KG1 (cell line): Measurements from ENCODE around the gene TPRG1L.
A peak's percentile ranks its signal among the peaks of the same experiment; 100 is the strongest.

Source experiments
- DNase-seq: peaks from one replicate; lab custom pipeline; 2025; lab: John Stamatoyannopoulos, UW

Gene TPRG1L

DNA sequence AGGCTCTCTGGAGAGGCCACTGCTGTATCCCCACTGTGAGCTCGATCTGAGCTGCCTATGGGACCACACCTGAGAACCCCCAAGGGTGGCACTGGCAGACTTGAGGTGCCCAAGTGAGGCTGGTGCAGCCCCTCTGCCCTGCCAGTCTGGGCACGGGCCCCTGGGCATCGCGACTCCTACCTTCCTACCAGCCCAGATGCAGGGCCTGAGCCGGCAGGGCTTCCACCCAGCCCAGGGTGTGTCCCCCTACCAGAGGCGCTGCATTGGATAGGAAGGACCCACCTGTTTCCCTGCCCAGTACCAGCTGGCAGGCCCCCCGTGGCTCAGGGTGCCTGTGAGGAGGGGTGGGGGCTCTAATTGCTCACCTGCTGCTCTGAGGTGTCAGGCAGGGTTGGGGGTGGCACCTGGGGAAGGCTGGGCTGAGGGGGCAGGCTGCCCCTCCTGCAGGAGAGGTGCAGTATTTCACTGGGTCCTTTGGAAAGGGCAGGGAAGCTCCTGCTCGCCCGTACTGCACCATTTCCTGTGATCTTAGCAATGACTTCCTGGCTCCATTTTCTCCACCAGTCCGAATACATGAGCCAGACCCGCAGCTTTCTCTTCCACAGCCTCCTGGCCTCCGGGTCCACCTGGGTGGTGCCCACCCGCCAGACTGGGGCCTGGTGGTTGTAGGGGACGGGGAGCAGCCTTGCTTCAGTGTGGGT, 39.3 kb downstream of the TPRG1L start:
- no peak for DNase-seq

DNA sequence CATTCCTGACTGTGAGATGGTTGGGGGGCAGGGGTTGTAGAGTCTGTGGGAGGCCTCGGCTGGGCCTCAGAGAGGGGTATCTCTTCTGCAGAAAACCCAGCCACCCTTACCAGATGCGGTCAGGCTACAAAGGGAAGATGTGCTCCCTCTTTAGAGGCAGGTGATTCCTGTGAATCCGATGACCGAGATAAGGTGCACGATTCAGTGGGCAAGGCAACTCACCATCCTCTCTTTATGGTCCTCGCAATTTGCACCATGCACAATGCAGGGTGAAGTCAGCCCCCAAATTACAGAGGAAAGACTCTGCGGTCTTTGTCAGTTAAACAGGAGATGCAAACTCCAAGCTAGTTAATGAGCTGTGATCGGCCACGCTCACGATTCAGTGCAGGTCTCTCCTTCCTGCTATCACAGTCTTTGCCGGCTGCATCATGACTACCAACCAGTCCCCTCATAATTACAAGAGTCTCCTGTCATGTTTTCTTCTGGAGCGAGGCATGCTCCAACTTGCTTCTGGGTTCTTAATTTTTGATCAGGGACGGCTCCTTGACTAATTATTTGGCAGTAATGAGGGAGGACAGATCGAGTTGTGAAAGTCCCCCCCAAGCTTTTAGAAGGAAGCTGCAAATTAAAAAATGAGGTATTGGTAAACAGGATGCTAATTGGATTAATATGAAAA, 40.0 kb downstream of the TPRG1L start:
- no peak for DNase-seq

DNA sequence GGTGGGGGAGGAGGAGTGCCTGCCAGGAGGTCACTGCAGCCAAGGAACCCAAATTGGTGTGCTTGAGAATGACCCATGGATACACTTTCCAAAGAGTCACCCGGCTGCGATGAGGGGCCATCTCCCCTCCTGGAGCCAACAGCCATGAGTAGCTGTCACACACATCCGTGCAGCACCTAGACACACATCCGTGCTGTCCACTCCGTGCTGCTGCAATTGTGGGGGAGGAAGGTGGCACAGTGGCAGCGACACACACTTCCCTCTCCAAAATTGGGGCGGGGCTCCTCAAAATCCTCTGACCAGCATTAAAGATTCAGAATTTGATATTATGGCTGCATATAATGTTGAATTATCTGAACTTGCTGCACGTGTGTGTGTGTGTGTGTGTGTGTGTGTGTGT, 43.3 kb downstream of the TPRG1L start:
- no peak for DNase-seq

GRCh38 chr1:3668585-3669300, 43.9 kb downstream of the TPRG1L start:
- no peak for DNase-seq

GRCh38 chr1:3669421-3669821, 44.6 kb downstream of the TPRG1L start:
- no peak for DNase-seq

- no peak for DNase-seq
Measured at GRCh38 chr1:3669971-3670431, 45.2 kb downstream of the TPRG1L start.

GRCh38 chr1:3670823-3671265, 46.0 kb downstream of the TPRG1L start:
- no peak for DNase-seq

DNA sequence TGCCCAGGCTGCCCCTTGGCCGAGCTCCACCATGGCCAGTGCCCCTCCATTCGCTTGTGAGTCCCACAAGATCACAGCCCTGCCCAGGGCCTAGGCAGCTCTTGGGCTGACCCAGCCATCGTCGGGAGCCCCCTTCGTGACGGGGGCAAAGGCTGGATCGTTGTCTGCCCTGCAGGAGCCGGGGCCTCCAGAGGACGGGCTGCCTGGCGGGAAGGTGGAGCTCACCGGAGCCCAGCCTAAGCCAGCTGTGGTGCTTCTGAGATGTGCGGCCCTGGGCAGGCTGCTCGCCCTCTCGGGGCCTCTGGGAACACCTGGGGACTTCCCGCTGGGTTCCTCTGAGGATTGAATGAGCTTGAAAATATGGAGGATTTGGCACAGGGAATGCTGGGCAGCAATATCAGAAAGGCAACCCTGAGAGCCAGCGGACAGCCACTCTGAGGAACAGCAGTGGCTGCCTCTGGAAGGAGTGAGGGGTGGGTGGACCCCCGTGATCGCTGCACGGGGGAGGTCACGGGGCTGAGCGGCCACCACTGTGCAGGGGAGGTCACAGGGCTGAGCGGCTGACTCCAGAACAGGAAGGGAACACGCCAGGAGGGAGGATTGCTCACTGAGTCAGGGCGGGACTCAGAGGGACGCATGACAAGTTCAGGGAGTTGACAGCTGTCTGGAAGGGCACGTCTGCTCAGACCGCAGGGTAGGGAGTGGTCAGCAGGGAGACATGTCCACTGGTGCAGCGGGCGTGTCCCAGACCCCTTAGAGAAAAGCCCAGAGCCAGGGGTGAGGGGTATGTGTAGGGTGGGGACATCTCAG, 46.8 kb downstream of the TPRG1L start:
- DNase-seq: no peak

DNA sequence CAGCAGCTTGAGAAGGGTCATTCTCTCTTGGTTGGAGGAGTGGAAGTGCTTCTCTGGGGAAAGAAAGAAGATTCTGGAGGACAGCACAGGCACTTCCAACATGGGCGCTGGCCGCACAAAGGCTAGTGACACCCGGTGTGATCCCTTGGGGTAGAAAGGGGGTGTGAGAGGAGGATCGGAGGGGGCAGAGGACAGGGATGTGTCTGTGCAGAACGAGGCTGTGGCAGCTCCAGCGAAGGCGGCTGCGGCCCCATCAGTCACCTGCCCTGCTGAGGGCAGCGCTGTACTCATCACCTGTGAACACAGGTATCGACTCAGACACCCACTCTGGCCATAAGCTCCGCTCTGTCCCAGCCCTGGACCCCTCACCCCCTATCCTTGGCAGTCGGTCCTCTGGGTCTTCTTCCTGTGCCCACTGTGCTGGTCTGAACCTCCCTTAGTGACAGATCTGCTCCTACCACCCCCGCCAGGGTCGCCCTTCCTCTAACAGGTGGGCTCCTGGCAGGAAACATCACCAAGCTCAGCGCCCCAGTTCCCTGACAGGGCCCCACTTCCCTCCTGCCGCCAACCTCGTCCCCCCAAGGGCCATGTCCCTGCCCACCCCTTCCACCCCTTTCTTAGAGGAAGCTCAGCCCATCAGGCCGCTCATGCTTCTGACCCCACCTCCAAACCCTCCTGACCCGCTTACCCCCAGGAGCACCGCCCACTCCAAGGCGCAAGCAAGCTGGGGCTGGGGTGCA, 47.6 kb downstream of the TPRG1L start:
- DNase-seq: no peak

GRCh38 chr1:3672971-3673361, 48.2 kb downstream of the TPRG1L start:
- no peak for DNase-seq

- DNase-seq: no peak
Measured at GRCh38 chr1:3673381-3674099, 48.7 kb downstream of the TPRG1L start.

DNA sequence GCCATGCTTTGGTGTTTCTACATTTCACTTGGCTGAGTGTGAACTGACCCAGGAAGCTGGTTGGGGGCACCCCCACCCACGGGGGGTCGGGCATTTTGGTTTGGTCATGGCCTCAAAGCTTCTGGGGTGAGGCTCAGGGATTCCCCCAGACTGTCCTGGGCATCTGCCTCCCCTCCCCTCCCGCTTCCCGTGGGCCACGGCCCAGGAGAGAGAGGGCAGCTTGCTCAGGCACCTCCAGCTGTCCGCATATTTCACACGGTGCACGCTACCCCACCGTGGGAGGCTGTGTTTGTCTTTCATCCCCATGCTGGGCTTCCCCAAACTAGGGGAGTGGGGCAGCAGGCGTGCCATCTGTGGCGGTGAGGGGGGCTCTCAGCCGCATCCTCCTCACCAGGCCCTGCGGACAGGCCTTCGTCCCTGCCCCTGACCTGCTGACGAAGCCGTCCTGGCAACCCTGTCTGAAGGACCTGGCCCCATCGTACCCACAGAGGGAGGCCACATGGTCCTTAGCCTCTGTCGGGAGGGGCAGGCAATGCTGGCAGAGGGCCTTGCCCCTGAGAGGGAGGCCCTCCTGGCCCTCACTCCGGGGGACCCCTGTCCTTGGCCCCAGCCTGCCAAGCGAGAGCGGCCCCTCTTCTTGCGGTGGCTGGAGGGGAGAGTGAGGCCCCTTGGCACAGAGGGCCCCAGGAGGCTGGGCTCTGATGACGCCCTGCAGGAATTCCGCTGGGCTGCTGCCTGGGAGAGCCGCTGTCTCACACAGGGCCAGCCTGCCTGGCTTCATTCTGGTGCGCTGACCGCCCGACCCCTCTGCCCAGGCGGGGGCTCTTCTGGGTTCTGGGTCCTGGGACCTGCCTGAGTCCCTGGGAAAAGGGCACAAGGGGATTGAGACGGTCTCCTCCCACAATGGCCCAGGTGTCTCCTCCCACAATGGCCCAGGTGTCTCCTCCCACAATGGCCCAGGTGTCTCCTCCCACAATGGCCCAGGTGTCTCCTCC, 49.6 kb downstream of the TPRG1L start:
- no peak for DNase-seq

DNA sequence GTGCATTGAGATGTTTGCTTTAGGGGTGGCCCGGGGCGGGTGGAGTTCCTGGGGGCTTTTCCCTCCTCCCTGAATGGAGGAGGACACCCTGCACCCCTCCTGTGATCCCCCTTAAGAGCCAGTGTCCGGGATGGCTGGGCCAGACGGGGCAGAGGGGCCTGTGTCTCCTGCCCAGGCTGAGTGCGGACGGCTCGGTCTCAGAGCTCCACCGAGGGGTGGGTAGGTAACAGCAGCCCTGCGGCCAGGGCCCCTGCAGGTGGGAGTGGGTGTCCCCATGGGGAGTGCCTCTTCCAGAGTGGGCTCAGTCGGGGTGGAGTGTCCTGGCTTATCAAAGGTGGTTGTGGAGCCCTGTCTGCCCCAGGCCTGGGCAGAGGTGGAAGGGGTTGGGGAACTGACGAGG, 50.6 kb downstream of the TPRG1L start:
- DNase-seq: no peak

- peak; percentile 66 for DNase-seq
Measured at GRCh38 chr1:3676581-3677470, 52.0 kb downstream of the TPRG1L start.

DNA sequence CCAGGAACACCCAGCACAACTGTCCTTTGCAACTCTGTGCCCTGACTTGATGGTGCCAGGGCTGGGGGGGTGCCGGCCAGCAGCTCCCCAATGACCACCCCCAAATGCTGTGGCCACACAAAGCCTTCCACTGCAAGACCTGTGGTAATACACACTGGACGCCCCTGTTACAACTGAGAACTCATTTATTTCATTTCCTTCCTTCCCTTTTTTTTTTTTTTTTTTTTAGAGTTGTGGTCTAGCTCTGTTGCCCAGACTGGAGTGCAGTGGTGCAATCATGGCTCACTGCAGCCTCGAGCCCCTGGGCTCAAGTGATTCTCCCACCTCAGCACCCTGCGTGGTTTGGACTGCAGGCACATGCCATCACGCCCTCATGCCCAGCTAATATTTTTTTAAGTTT, 52.7 kb downstream of the TPRG1L start:
- DNase-seq: peak; percentile 66

GRCh38 chr1:3678361-3679097, 53.7 kb downstream of the TPRG1L start:
- DNase-seq: no peak

GRCh38 chr1:3679098-3679555, 54.3 kb downstream of the TPRG1L start:
- no peak for DNase-seq
